H1 (cell line): Measurements from ENCODE around the gene ARHGAP6. TPM values are rescaled to one million over a fixed set of nuclear protein-coding genes. Genes with fewer than 3 reads are reported as not detected.

Experiments used
- CTCF ChIA-PET: fragments of 300-600 bp; sonication (Branson Sonifier 250); formaldehyde crosslinking; loops from one replicate; lab custom pipeline; 2021; ENCODE audit not compliant: partially characterized antibody; lab: Charles Lee
- POLR2A ChIA-PET: fragments of 300-600 bp; sonication (Branson Sonifier 250); formaldehyde crosslinking; loops from one replicate; lab custom pipeline; 2021; ENCODE audit warnings: inconsistent platforms; ENCODE audit not compliant: partially characterized antibody; lab: Charles Lee
- DNase-seq, 2 experiments: peaks; one replicate each; pipeline versions ENCODE4 v3.0.0 to v3.0.0-alpha.2; 2010 to 2022; ENCODE audit warnings: low spot score in 2 of 2, low read depth in 1 of 2, mixed read lengths in 1 of 2
- FAIRE-seq: peaks from 2 replicates; lab custom pipeline; 2011; peaks lifted over from hg19 to GRCh38; lab: Jason Lieb, UNC
- H2AFZ ChIP-seq: 2 replicates; pipeline ENCODE4 v1.8.1; 2012; ENCODE audit warnings: low read length, inconsistent platforms
- H2AK5ac ChIP-seq: 2 replicates; pipeline ENCODE4 v1.6.1; 2013; ENCODE audit warnings: low read depth, low read length
- H2BK120ac ChIP-seq: replicated peaks from 2 replicates; pipeline ENCODE3; 2013; ENCODE audit warnings: low read depth, low read length, inconsistent platforms
- H2BK12ac ChIP-seq: 2 replicates; pipeline ENCODE4 v1.6.1; 2013; ENCODE audit warnings: low read depth, low read length
- H2BK15ac ChIP-seq: 2 replicates; pipeline ENCODE4 v1.6.1; 2013; ENCODE audit warnings: low read length
- H2BK20ac ChIP-seq: 2 replicates; pipeline ENCODE4 v1.6.1; 2013; ENCODE audit warnings: low read length
- H2BK5ac ChIP-seq: 2 replicates; pipeline ENCODE4 v1.6.1; 2013; ENCODE audit warnings: low read depth, low read length
- H3K14ac ChIP-seq: 2 replicates; pipeline ENCODE4 v1.6.1; 2013; ENCODE audit warnings: inconsistent platforms; ENCODE audit not compliant: insufficient read length
- H3K18ac ChIP-seq: 2 replicates; pipeline ENCODE4 v1.6.1; 2013; ENCODE audit warnings: low read length; ENCODE audit errors: extremely low read depth
- H3K23ac ChIP-seq: 2 replicates; pipeline ENCODE4 v1.6.1; 2013; ENCODE audit warnings: inconsistent platforms; ENCODE audit not compliant: insufficient read length
- H3K23me2 ChIP-seq: 2 replicates; pipeline ENCODE4 v1.6.1; 2013; ENCODE audit warnings: low read depth, low read length
- H3K27ac ChIP-seq: 2 replicates; pipeline ENCODE4 v1.6.1; 2011; ENCODE audit warnings: low read depth, low read length, inconsistent platforms
- H3K27me3 ChIP-seq, 4 experiments: replicated peaks in 1 of 4; 1 replicate in 1 of 4; 2 replicates in 3 of 4; pipeline versions ENCODE4 v1.6.1 to v1.8.1; 2011 to 2013; ENCODE audit warnings: low read length in 3 of 4, mild to moderate bottlenecking in 3 of 4, inconsistent platforms in 2 of 4, mixed read lengths in 2 of 4, moderate library complexity in 1 of 4; ENCODE audit not compliant: control insufficient read depth in 3 of 4, insufficient read depth in 3 of 4; ENCODE audit errors: extremely low read depth in 1 of 4
- H3K36me3 ChIP-seq, 4 experiments: 2 replicates each; pipeline versions ENCODE4 v1.6.1 to v1.8.1; 2011 to 2013; ENCODE audit warnings: mild to moderate bottlenecking in 4 of 4, low read length in 3 of 4, moderate library complexity in 2 of 4, control low read depth in 1 of 4, inconsistent platforms in 1 of 4; ENCODE audit not compliant: insufficient read depth in 4 of 4, control insufficient read depth in 2 of 4
- H3K4ac ChIP-seq: replicated peaks from 2 replicates; pipeline ENCODE3; 2013; ENCODE audit warnings: low read length, low read depth, mixed read lengths, inconsistent platforms; ENCODE audit not compliant: insufficient read length
- H3K4me1 ChIP-seq, 4 experiments: replicated peaks in 1 of 4; 1 replicate in 1 of 4; 2 replicates in 3 of 4; pipeline versions ENCODE4 v1.6.1 to v1.8.1; 2011 to 2013; ENCODE audit warnings: low read length in 3 of 4, inconsistent platforms in 2 of 4, mixed read lengths in 1 of 4; ENCODE audit not compliant: insufficient read depth in 4 of 4, control insufficient read depth in 3 of 4
- H3K4me2 ChIP-seq, 2 experiments: 2 replicates each; pipeline versions ENCODE4 v1.6.1 to v1.8.1; 2011 to 2013; ENCODE audit warnings: low read depth in 2 of 2, low read length in 2 of 2, control low read depth in 1 of 2, inconsistent platforms in 1 of 2, mild to moderate bottlenecking in 1 of 2; ENCODE audit not compliant: insufficient read depth in 1 of 2
- H3K4me3 ChIP-seq, 4 experiments: fragments of 200-600, 300-600 bp in 1 of 4; sonication (generic), shearing (Covaris generic), sonication (Bioruptor Twin) in 1 of 4; 2 replicates each; pipeline versions ENCODE4 v1.5.1 to v1.8.1; 2011 to 2016; ENCODE audit warnings: low read length in 4 of 4, low read depth in 3 of 4, control low read depth in 2 of 4, inconsistent platforms in 2 of 4, mild to moderate bottlenecking in 2 of 4, mixed read lengths in 1 of 4, moderate library complexity in 1 of 4; ENCODE audit not compliant: insufficient read depth in 2 of 4; ENCODE audit errors: extremely low read depth in 1 of 4
- H3K56ac ChIP-seq: replicated peaks from 2 replicates; pipeline ENCODE3; 2013; ENCODE audit warnings: low read depth, mild to moderate bottlenecking, mixed read lengths, low read length, inconsistent platforms; ENCODE audit not compliant: insufficient read length
- H3K79me1 ChIP-seq: 2 replicates; pipeline ENCODE4 v1.6.1; 2013; ENCODE audit warnings: low read depth, low read length, control low read depth
- H3K79me2 ChIP-seq, 2 experiments: 2 replicates each; pipeline versions ENCODE4 v1.6.1 to v1.8.1; 2012 to 2013; ENCODE audit warnings: low read length in 2 of 2, mild to moderate bottlenecking in 2 of 2, inconsistent platforms in 1 of 2; ENCODE audit not compliant: insufficient read depth in 2 of 2, control insufficient read depth in 1 of 2
- H3K9ac ChIP-seq, 4 experiments: replicated peaks in 1 of 4; 1 replicate in 1 of 4; 2 replicates in 3 of 4; pipeline versions ENCODE4 v1.6.1 to v1.8.1; 2011 to 2013; ENCODE audit warnings: low read depth in 3 of 4, low read length in 3 of 4, control low read depth in 2 of 4, mild to moderate bottlenecking in 2 of 4, moderate library complexity in 2 of 4, inconsistent platforms in 1 of 4; ENCODE audit errors: extremely low read depth in 1 of 4
- H3K9me3 ChIP-seq, 2 experiments: 2 replicates each; pipeline versions ENCODE4 v1.6.1 to v1.8.1; 2012 to 2013; ENCODE audit warnings: mild to moderate bottlenecking in 2 of 2, moderate library complexity in 2 of 2, control low read depth in 1 of 2, inconsistent platforms in 1 of 2, low read depth in 1 of 2, low read length in 1 of 2, mixed read lengths in 1 of 2; ENCODE audit not compliant: insufficient read depth in 2 of 2
- H4K20me1 ChIP-seq, 2 experiments: replicated peaks in 1 of 2; 2 replicates each; pipeline versions ENCODE3 to v1.8.1; 2011 to 2013; ENCODE audit warnings: inconsistent platforms in 2 of 2, low read length in 2 of 2, mild to moderate bottlenecking in 1 of 2; ENCODE audit not compliant: insufficient read depth in 2 of 2, control insufficient read depth in 1 of 2
- H4K5ac ChIP-seq: 2 replicates; pipeline ENCODE4 v1.6.1; 2013; ENCODE audit warnings: low read length, low read depth, mixed read lengths, inconsistent platforms; ENCODE audit not compliant: insufficient read length
- H4K8ac ChIP-seq: 2 replicates; pipeline ENCODE4 v1.8.0; 2013; ENCODE audit warnings: mild to moderate bottlenecking, moderate library complexity, low read length, inconsistent platforms; ENCODE audit not compliant: insufficient read depth; ENCODE audit errors: extremely low read depth
- H4K91ac ChIP-seq: replicated peaks from 2 replicates; pipeline ENCODE3; 2013; ENCODE audit warnings: low read length, mixed read lengths, inconsistent platforms; ENCODE audit not compliant: insufficient read length
- CREB1 ChIP-seq: IDR thresholded peaks from 2 replicates; pipeline ENCODE4 v1.6.1; 2012; ENCODE audit warnings: inconsistent platforms
- E2F6 ChIP-seq: IDR thresholded peaks from 2 replicates; pipeline ENCODE4 v1.6.1; 2012; ENCODE audit warnings: inconsistent platforms
- EZH2 ChIP-seq: fragments of 200-600 bp; sonication (generic); IDR thresholded peaks from 2 replicates; pipeline ENCODE4 v1.7.1; 2012; ENCODE audit warnings: low read depth, mild to moderate bottlenecking, moderate library complexity, low read length, inconsistent platforms; ENCODE audit not compliant: severe bottlenecking
- PHF8 ChIP-seq: fragments of 200-600 bp; sonication (generic); conservative IDR thresholded peaks from 2 replicates; pipeline ENCODE4 v1.7.1; 2012; ENCODE audit warnings: low read depth, mild to moderate bottlenecking, inconsistent platforms, low read length, moderate library complexity
- POLR2A ChIP-seq, 2 experiments: IDR thresholded peaks; 1 replicate in 1 of 2; 2 replicates in 1 of 2; pipeline ENCODE4 v1.6.1; 2011; ENCODE audit warnings: low read depth in 2 of 2, low read length in 2 of 2, mild to moderate bottlenecking in 2 of 2; ENCODE audit errors: control extremely low read depth in 1 of 2
- POLR2AphosphoS5 ChIP-seq: IDR thresholded peaks from 2 replicates; pipeline ENCODE4 v1.6.1; 2011; ENCODE audit warnings: low read depth, low read length
- POU5F1 ChIP-seq: IDR thresholded peaks from 2 replicates; pipeline ENCODE4 v1.6.1; 2011; ENCODE audit warnings: low read depth, mild to moderate bottlenecking, low read length, moderate library complexity
- RAD21 ChIP-seq, 2 experiments: IDR thresholded peaks in 1 of 2; conservative IDR thresholded peaks in 1 of 2; 2 replicates each; pipeline ENCODE4 v1.6.1; 2011; ENCODE audit warnings: low read depth in 2 of 2, low read length in 2 of 2, improper control_type of control experiment in 1 of 2, inconsistent platforms in 1 of 2, mild to moderate bottlenecking in 1 of 2, moderate library complexity in 1 of 2
- RBBP5 ChIP-seq: IDR thresholded peaks from 2 replicates; pipeline ENCODE4 v1.7.1; 2012; ENCODE audit warnings: low read depth, mild to moderate bottlenecking, inconsistent platforms, low read length, moderate library complexity, borderline replicate concordance
- SUZ12 ChIP-seq: fragments of 200-600 bp; sonication (generic); IDR thresholded peaks from 2 replicates; pipeline ENCODE4 v1.6.1; 2012; ENCODE audit warnings: mild to moderate bottlenecking, inconsistent platforms, low read length, moderate library complexity, mixed read lengths
- TEAD4 ChIP-seq: IDR thresholded peaks from 2 replicates; pipeline ENCODE4 v1.6.1; 2012; ENCODE audit warnings: low read depth, low read length, inconsistent platforms, mixed read lengths
- WGBS, 2 experiments: shearing (Covaris generic) in 1 of 2; methylation state at CpG; one replicate each; pipeline versions ENCODE4 v1.1.6 to v1.1.7; 2013 to 2015; ENCODE audit warnings: low lambda C conversion rate in 2 of 2, mixed read lengths in 2 of 2, inconsistent platforms in 1 of 2, low coverage in 1 of 2, missing lambda C conversion rate in 1 of 2; ENCODE audit not compliant: insufficient replicate concordance in 2 of 2, insufficient coverage in 1 of 2, insufficient read length in 1 of 2; ENCODE audit errors: extremely low coverage in 1 of 2, missing lambda C conversion rate in 1 of 2; 5-methylcytosine and 5-hydroxymethylcytosine counted together
- polyA plus RNA-seq, 7 experiments: library from polyadenylated mRNA; depleted of rRNA in 3 of 7; stranded (reverse) in 5 of 7; unstranded in 2 of 7; fragments of >200 nt in 5 of 7; fragments of 200-250 nt in 2 of 7; gene quantifications; 1 replicate in 5 of 7; 2 replicates in 1 of 7; 4 replicates in 1 of 7; pipeline versions ENCODE4 v1.2.1 to v1.2.3, GENCODE V29; 2011 to 2013; ENCODE audit warnings: missing spikeins in 2 of 7, mixed read lengths in 2 of 7
- total RNA-seq: library from RNA; stranded (reverse); fragmentation: NEBNext Ultra II Directional; extraction: Animal tissue kit (Norgen Biotek cat#: 25700); gene quantifications from 2 replicates; pipeline ENCODE4 v1.2.1, GENCODE V29; 2021

ARHGAP6 gene
- total and polyA plus RNA-seq, 2 of the 8 experiments (the other 6 are each of a cell fraction or from before 2014, with no cell fraction given), result 0.35 to 0.82 TPM

GRCh38 chrX:11111037-11111851 is 554.5 kb downstream of the ARHGAP6 start, which contains the start of gene HCCS:
Gene HCCS (plus strand): TSS chrX:11111332. CDS start chrX:11112061, 729 bp downstream.
- Histone ChIP-seq H4K8ac (peak within 1 kb of the TSS; percentile 91; the same call in 1 of the 2 replicates), H2BK120ac (no peak within 1 kb of the TSS), H3K79me2 (peaks cover 0 to 22% of the 10 kb centered on the region in 2 experiments; a peak in 2 of 4 replicates), H2BK20ac (no peak within 1 kb of the TSS), H3K4ac (no peak within 1 kb of the TSS), H3K36me3 (peaks cover 2 to 27% (median 11%) of the 10 kb centered on the region in 4 experiments), H3K56ac (no peak within 1 kb of the TSS), H3K4me1 (no peaks in the 10 kb centered on the region; a peak in 1 of 7 replicates), H3K14ac (no peak within 1 kb of the TSS), H3K23ac (no peak within 1 kb of the TSS), H2BK5ac (no peak within 1 kb of the TSS; the same call in 1 of the 2 replicates), H3K9ac (peak within 1 kb of the TSS; percentile 52 to 92 (median 84)), H3K27me3 (no peaks in the 10 kb centered on the region), H4K91ac (no peak within 1 kb of the TSS), H2BK12ac (no peak within 1 kb of the TSS), H3K4me3 (peak within 1 kb of the TSS; percentile 66 to 84 (median 74)), H3K9me3 (no peaks in the 10 kb centered on the region), H4K20me1 (peaks cover 0 to 2% of the 10 kb centered on the region in 2 experiments), H3K18ac (no peak within 1 kb of the TSS), H4K5ac (no peak within 1 kb of the TSS), H3K4me2 (peak within 1 kb of the TSS; percentile 63 to 71), H3K79me1 (no peaks in the 10 kb centered on the region; the same call in 1 of the 2 replicates), H3K23me2 (peaks cover 3% of the 10 kb centered on the region; the same call in 1 of the 2 replicates), H2AK5ac (no peak within 1 kb of the TSS), H3K27ac (peak within 1 kb of the TSS; percentile 85), H2BK15ac (no peak within 1 kb of the TSS), H2AFZ (no peak within 1 kb of the TSS)
- ChIA-PET CTCF (no interaction called here), POLR2A (interaction anchor here (0.7 to 2.5 kb wide), 2 partner anchors 9 to 10 kb away, joined by 3 to 6 read pairs; no protein-coding TSS in a partner anchor)
- DNase-seq (peak; percentile 21 to 78), FAIRE-seq (no peak)
- 3% methylated on average over 9 of the region's 58 CpGs; no CpG with 5 or more reads in 1 of the 2 experiments for WGBS, 2 experiments
- TF ChIP-seq EZH2 (no peak), SUZ12 (no peak), POU5F1 (no peak), RAD21 (IDR thresholded peaks at IDR 0.05 in 1 of 2, conservative IDR thresholded peaks at IDR 0.05 in 1 of 2; ENCODE audit: low read depth in 2 of 2, low read length in 2 of 2) (no peak), POLR2A (IDR thresholded peaks at IDR 0.05; ENCODE audit: control extremely low read depth in 1 of 2, low read depth in 2 of 2, low read length in 2 of 2) (peak in 1 of 2 experiments; percentile 69; a peak in 2 of 3 replicates), CREB1 (peak; percentile 84), PHF8 (peak; percentile 87), POLR2AphosphoS5 (peak; percentile 60; the same call in 1 of the 2 replicates), RBBP5 (no peak), TEAD4 (no peak), E2F6 (0 out of 2 replicates have a peak, but pooled peaks have one; percentile 10)
